ENCODE data around the gene ZMYND19.
"Not testable (repeated sequence)": the region's sequence is repeated elsewhere in the genome, so short reads cannot be mapped to it uniquely, and the experiment has no call there.

The ZMYND19 gene

DNA sequence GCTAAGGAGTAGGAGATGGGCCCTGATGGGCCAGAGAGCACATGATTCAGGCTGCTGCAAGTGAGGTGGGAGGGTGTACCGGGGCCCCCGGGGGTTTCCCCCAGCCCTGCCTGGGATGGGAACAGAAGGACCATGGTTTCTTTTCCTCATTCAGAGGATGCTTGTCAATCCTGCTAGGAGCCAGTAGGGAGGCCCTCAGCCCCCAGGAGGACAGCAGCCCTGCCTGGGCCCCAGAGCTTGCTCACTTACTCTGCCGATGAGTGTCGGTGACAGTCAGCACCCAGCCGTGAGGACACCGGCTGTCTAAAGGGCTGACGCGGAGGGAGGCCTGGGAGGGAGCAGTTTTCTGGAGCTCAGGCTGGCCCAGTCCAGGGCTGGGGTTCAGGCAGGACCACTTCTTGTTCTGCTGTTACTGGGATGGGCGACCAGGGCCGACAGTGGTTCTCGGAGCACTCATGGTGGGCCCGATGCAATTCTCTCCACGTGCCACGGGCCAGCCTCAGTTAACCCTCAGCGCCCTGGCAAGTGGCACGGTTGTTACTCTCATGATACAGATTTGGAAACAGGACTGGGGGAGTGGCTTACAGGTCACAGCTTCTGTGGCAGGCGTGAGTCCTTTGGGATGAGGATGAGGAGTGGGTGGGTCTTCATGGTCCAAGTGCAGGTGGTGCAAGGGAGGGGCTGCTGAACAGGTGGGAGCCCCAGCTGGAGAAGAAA lies 17.0 kb upstream of the ZMYND19 start:
- no peak for DNase-seq (ENCODE audit: low spot score in 2 of 2)
- Histone ChIP-seq H3K9me3 (no peaks in the 10 kb centered on the region), H3K36me3 (replicated peaks) (no peaks in the 10 kb centered on the region), H3K4me3 (peak overlapping the region; percentile 43), H3K27me3 (ENCODE audit: low read depth) (no peaks in the 10 kb centered on the region), H3K4me1 (peaks cover 10% of the 10 kb centered on the region)
- in situ Hi-C loops (cut with MboI; ENCODE audit: low sequenced_read_pairs): no loop called here

GRCh38 chr9:137606734-137607138 lies 16.4 kb upstream of the ZMYND19 start:
- H3K27me3 ChIP-seq (ENCODE audit: low read depth): no peaks in the 10 kb centered on the region
- H3K4me3 ChIP-seq: peak overlapping the region; percentile 43
- in situ Hi-C loops (cut with MboI; ENCODE audit: low sequenced_read_pairs): no loop called here
- no peaks in the 10 kb centered on the region for H3K36me3 ChIP-seq (replicated peaks)
- H3K4me1 ChIP-seq: peaks cover 10% of the 10 kb centered on the region
- no peaks in the 10 kb centered on the region for H3K9me3 ChIP-seq
- DNase-seq (ENCODE audit: low spot score in 2 of 2): no peak

DNA sequence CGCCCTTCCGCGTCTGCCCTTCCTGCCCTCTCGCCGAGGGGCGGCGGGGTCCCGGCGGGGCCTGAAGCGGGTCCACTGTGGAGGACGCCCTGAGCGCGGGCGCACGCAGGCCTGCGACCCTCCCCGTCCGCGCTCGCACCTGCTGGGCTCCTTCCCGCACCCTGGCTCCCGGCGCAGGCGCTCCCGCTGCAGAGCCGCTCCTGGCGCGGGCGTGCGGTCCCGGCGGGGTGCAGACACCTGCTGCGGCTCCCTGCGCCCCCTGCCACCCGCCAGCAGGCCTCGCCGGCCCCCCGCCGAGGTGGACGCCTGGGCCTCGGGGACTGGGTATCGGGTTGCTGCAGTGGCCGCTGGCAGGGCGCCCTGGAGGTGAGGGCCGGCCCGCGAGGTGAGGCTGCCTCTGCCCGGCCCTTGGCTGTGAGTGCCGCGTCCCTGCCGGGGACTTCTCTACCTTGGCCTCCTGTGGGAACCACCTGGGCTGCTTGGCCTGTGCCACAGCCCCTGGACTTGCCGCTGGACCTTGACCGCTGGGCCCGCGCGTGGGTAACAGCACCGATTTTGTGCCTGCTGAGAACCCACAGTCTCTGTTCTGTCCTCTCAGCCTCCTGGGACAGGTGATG lies 15.8 kb upstream of the ZMYND19 start:
- no peaks in the 10 kb centered on the region for H3K9me3 ChIP-seq
- H3K36me3 ChIP-seq (replicated peaks): no peaks in the 10 kb centered on the region
- peaks cover 10% of the 10 kb centered on the region for H3K4me1 ChIP-seq
- H3K27me3 ChIP-seq (ENCODE audit: low read depth): no peaks in the 10 kb centered on the region
- peak overlapping the region; percentile 43 for H3K4me3 ChIP-seq
- peak in 1 of 2 experiments; percentile 41 for DNase-seq (ENCODE audit: low spot score in 2 of 2)
- in situ Hi-C loops (cut with MboI; ENCODE audit: low sequenced_read_pairs): no loop called here

GRCh38 chr9:137605121-137606004 lies 15.1 kb upstream of the ZMYND19 start, which contains the start of gene ARRDC1:
ARRDC1 (plus strand) TSS chr9:137605686; CDS start chr9:137605718, 32 bp downstream.
- Histone ChIP-seq H3K36me3 (replicated peaks) (no peaks in the 10 kb centered on the region), H3K4me3 (peak within 1 kb of the TSS; percentile 43), H3K4me1 (peaks cover 10% of the 10 kb centered on the region), H3K27me3 (ENCODE audit: low read depth) (no peaks in the 10 kb centered on the region), H3K9me3 (no peaks in the 10 kb centered on the region)
- in situ Hi-C loops (cut with MboI; ENCODE audit: low sequenced_read_pairs): no loop called here
- peak; percentile 89 to 95 for DNase-seq (ENCODE audit: low spot score in 2 of 2)

DNA sequence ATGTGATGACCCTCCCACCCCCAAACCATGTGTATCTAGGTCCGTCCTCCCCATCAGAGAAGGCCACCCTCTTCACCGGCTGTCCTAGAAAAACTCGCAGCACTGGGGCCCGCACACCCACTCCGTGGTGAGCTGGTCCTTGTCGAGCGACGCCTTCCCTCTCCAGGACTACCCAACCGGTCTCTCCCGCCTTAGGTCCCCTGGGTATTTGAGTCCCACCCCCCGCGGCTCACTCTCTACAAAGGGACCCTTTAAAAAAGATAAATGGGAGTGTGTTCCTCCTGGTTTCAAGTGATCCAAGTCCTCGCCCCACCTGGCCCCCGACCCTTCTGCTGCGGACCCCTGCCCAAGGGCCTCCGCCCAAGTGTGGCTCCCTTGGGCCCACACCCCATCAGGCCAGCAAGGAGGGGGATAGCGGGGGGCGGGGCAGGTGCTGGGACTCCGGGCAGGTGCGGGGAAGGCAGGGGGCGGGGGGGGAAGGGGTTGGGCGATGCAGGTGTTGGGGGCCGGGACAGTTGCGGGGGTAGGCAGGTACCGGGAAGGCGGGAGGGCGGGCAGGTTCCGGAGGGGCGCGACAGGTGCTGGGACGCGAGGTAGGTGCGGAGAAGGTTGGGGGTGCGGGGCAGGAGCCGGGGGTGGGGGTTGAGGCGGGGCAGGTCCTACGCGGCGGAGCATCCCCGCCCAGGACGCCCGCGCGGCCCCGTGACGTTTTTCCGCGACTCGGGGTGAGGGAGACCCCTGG lies 14.2 kb upstream of the ZMYND19 start:
- Histone ChIP-seq H3K36me3 (replicated peaks) (no peaks in the 10 kb centered on the region), H3K4me1 (peaks cover 10% of the 10 kb centered on the region), H3K27me3 (ENCODE audit: low read depth) (no peaks in the 10 kb centered on the region), H3K4me3 (peak overlapping the region; percentile 26), H3K9me3 (no peaks in the 10 kb centered on the region)
- no peak for DNase-seq (ENCODE audit: low spot score in 2 of 2)
- in situ Hi-C loops (cut with MboI; ENCODE audit: low sequenced_read_pairs): no loop called here

- no peak for DNase-seq (ENCODE audit: low spot score in 2 of 2)
- in situ Hi-C loops (cut with MboI; ENCODE audit: low sequenced_read_pairs): no loop called here
- Histone ChIP-seq H3K4me3 (no peak overlapping the region), H3K36me3 (replicated peaks) (no peaks in the 10 kb centered on the region), H3K4me1 (peaks cover 10% of the 10 kb centered on the region), H3K9me3 (no peaks in the 10 kb centered on the region), H3K27me3 (ENCODE audit: low read depth) (no peaks in the 10 kb centered on the region)
Observed at GRCh38 chr9:137603879-137604278, 13.6 kb upstream of the ZMYND19 start.

- Histone ChIP-seq H3K9me3 (no peaks in the 10 kb centered on the region), H3K27me3 (ENCODE audit: low read depth) (no peaks in the 10 kb centered on the region), H3K36me3 (replicated peaks) (no peaks in the 10 kb centered on the region), H3K4me1 (peaks cover 10% of the 10 kb centered on the region), H3K4me3 (no peak overlapping the region)
- no peak for DNase-seq (ENCODE audit: low spot score in 2 of 2)
- in situ Hi-C loops (cut with MboI; ENCODE audit: low sequenced_read_pairs): no loop called here
Observed at GRCh38 chr9:137602661-137603060, 12.3 kb upstream of the ZMYND19 start.

DNA sequence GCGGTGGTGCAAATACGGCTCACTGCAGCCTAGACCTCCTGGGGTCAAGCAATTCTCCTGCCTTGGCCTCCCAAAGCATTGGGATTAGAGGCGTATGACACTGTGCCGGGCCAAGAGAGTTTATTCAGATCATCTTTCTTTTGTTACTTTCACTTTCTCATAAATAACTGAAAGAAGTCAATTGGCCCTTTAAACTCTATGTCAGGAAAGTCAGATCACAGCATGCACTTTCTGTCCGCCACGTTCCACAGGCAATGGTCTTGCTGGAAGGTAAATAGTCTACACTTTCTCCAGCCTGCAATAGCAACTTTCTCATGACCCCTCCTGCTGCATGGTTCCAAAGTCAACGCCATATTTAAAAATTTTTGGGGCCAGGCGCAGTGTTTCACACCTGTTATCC lies 8.6 kb upstream of the ZMYND19 start:
- DNase-seq (ENCODE audit: low spot score in 2 of 2): no peak
- Histone ChIP-seq H3K4me1 (no peaks in the 10 kb centered on the region; the same call in 1 of the 2 replicates), H3K4me3 (no peak overlapping the region), H3K36me3 (replicated peaks) (no peaks in the 10 kb centered on the region), H3K9me3 (no peaks in the 10 kb centered on the region), H3K27me3 (ENCODE audit: low read depth) (no peaks in the 10 kb centered on the region)
- in situ Hi-C loops (cut with MboI; ENCODE audit: low sequenced_read_pairs): no loop called here

GRCh38 chr9:137596577-137596976 lies 6.3 kb upstream of the ZMYND19 start:
- DNase-seq (ENCODE audit: low spot score in 2 of 2); in situ Hi-C loops (cut with MboI; ENCODE audit: low sequenced_read_pairs); H3K9me3 ChIP-seq; H3K27me3 ChIP-seq (ENCODE audit: low read depth); H3K36me3 ChIP-seq (replicated peaks); H3K4me3 ChIP-seq: not testable (repeated sequence)
- peaks cover 10% of the 10 kb centered on the region for H3K4me1 ChIP-seq

GRCh38 chr9:137593176-137593575 lies 2.9 kb upstream of the ZMYND19 start:
- DNase-seq (ENCODE audit: low spot score in 2 of 2): no peak
- in situ Hi-C loops (cut with MboI; ENCODE audit: low sequenced_read_pairs): no loop called here
- H3K9me3 ChIP-seq: no peaks in the 10 kb centered on the region
- no peak overlapping the region for H3K4me3 ChIP-seq
- H3K36me3 ChIP-seq (replicated peaks): peaks cover 9% of the 10 kb centered on the region
- peaks cover 16% of the 10 kb centered on the region for H3K4me1 ChIP-seq
- no peaks in the 10 kb centered on the region for H3K27me3 ChIP-seq (ENCODE audit: low read depth)

DNA sequence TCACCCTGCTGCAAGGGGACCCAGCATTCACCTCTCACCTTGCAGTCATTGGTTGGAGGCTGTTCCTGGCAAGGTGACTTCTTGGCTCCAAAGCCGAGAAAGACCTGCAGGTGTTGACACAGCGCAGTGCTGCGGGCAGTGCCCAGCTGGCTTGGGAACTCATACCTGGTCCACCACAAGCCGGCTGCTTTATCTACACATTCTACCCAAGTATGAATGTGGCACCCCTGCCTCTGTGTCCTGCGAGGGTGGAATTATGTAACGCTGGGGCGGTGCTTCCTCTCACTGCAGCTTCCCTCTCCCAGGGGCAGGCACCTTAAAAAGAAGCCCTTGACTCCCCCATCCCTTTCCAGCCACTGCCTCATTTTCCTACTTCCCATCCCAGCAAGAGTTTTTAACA lies 2.5 kb upstream of the ZMYND19 start:
- Histone ChIP-seq H3K4me3 (no peak overlapping the region), H3K27me3 (ENCODE audit: low read depth) (no peaks in the 10 kb centered on the region), H3K4me1 (peaks cover 16% of the 10 kb centered on the region), H3K9me3 (no peaks in the 10 kb centered on the region), H3K36me3 (replicated peaks) (peaks cover 13% of the 10 kb centered on the region)
- in situ Hi-C loops (cut with MboI; ENCODE audit: low sequenced_read_pairs): no loop called here
- DNase-seq (ENCODE audit: low spot score in 2 of 2): no peak

DNA sequence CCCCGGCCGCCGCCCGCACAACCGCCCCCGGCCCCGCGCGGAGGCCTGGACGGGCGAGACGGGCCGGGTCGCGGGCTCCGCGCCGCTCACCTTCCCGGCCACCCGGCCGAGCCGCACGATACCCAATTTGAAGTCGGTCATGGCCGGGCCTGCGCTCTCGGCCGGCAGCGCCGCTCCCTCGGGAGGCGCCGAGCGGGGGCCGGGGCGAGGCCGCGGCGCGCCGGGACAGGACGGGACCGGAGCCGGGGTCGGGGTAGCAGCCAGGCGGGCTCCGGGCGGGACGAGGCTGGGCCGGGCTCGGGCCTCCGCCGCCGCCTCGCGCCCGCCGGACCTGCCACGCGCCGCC lies 216 bp downstream of the ZMYND19 start:
- H3K9me3 ChIP-seq: no peaks in the 10 kb centered on the region
- peaks cover 37% of the 10 kb centered on the region for H3K36me3 ChIP-seq (replicated peaks)
- in situ Hi-C loops (cut with MboI; ENCODE audit: low sequenced_read_pairs): no loop called here
- no peak for DNase-seq (ENCODE audit: low spot score in 2 of 2)
- H3K27me3 ChIP-seq (ENCODE audit: low read depth): no peaks in the 10 kb centered on the region
- peak overlapping the region; percentile 58 for H3K4me3 ChIP-seq
- H3K4me1 ChIP-seq: peaks cover 16% of the 10 kb centered on the region

DNA sequence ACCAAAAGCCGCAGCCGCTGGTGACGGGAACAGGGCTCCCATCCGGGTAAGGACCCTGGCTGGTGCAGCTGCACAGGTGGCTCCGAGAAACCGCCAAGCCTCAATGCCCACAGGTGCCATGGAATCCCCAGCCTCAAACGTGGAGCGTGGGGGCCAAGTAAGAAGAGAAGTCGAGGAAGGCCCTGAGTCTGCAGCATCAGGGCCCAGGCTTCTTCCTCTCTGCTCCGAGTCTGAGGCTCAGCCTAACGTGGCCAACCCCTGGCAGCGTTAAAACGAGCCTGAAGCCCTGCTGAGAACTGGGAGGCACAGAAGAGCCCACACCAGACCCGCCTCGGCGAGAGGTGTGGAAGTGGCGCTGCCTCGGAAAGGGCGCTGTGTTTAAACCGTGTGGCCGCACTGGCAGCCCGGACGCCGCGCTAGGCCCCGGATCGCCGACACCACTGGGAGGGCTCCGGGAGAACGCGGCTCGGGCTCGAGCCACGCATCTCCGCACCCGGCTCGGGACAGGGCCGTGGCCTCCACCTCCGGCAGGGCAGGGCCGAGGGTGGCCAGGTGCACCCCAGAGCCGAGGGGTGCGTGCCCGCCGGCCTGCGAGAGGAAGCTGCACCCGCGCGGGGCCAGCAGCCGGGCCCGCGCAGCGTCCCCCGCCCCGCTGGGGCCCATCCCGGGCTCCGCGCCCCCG lies 730 bp downstream of the ZMYND19 start:
- no peak for DNase-seq (ENCODE audit: low spot score in 2 of 2)
- Histone ChIP-seq H3K4me3 (peak overlapping the region; percentile 58), H3K27me3 (ENCODE audit: low read depth) (no peaks in the 10 kb centered on the region), H3K4me1 (peaks cover 16% of the 10 kb centered on the region), H3K9me3 (no peaks in the 10 kb centered on the region), H3K36me3 (replicated peaks) (peaks cover 42% of the 10 kb centered on the region)
- in situ Hi-C loops (cut with MboI; ENCODE audit: low sequenced_read_pairs): no loop called here

All from HAP-1 (cell line).